Parathyroid adenoma (tissue), 2 donors: ENCODE data around the gene SCGB1A1.

Experiments
- H2AFZ ChIP-seq: fragments of 300-600 bp; sonication (generic); one replicate; pipeline ENCODE4 v1.7.0; 2017; ENCODE audit warnings: antibody characterized with exemption, mild to moderate bottlenecking
- H3K27ac ChIP-seq: fragments of 300-600 bp; sonication (generic); one replicate; pipeline ENCODE4 v1.7.0; 2017
- H3K27me3 ChIP-seq: fragments of 300-600 bp; sonication (generic); one replicate; pipeline ENCODE4 v1.7.0; 2017; ENCODE audit warnings: low read length; ENCODE audit not compliant: control insufficient read depth, insufficient read depth
- H3K36me3 ChIP-seq: fragments of 300-600 bp; sonication (generic); one replicate; pipeline ENCODE4 v1.7.0; 2017; ENCODE audit warnings: low read length; ENCODE audit not compliant: control insufficient read depth, insufficient read depth
- H3K4me1 ChIP-seq: fragments of 300-600 bp; sonication (generic); one replicate; pipeline ENCODE4 v1.7.0; 2017; ENCODE audit warnings: control low read depth
- H3K4me2 ChIP-seq: fragments of 300-600 bp; sonication (generic); one replicate; pipeline ENCODE4 v1.7.0; 2017; ENCODE audit warnings: low read length
- H3K4me3 ChIP-seq: fragments of 300-600 bp; sonication (generic); one replicate; pipeline ENCODE4 v1.7.0; 2017; ENCODE audit warnings: low read depth, low read length
- H3K79me2 ChIP-seq: fragments of 300-600 bp; sonication (generic); one replicate; pipeline ENCODE4 v1.7.0; 2017; ENCODE audit warnings: control low read depth
- H3K9ac ChIP-seq: fragments of 300-600 bp; sonication (generic); one replicate; pipeline ENCODE4 v1.7.0; 2017; ENCODE audit warnings: mild to moderate bottlenecking
- H3K9me3 ChIP-seq: fragments of 300-600 bp; sonication (generic); one replicate; pipeline ENCODE4 v1.7.0; 2017; ENCODE audit warnings: low read length; ENCODE audit not compliant: control insufficient read depth
- TF ChIP-seq, protein P1 (sequence below): fragments of 300-600 bp; sonication (generic); IDR thresholded peaks from one replicate; pipeline ENCODE4 v1.7.0; 2017; ENCODE audit warnings: antibody characterized with exemption, mild to moderate bottlenecking
- donor health status: primary hyperparathyroidism.

The SCGB1A1 gene

DNA sequence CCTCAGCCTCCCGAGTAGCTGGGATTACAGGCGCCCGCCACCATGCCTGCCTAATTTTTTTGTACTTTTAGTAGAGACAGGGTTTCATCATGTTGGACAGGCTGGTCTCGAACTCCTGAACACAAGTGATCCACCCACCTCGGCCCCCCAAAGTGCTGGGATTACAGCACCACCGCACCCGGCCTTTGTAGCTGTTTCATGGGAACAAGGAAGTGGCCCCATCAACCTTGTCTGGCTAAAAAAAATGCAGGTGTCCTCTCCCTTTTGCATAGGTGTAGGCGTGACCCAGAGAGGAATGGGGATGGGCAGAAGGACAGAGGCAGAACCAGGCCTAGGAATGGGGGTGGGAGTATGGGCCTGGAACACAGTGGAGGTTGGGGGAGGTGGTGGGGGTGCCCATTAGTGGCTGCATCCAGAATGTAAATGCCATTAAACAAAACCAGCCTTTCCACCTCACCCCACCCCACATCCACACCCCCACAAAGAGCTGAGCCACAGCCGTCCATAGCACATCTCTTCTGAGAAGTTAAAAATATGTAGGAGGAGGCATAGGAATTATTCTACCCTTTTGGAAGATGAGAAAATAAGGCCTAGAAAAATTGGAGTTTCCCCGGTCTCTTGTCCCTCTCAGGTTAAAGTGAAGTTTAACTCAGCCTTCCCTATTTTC is 22.8 kb upstream of the SCGB1A1 start:
- H3K4me3 ChIP-seq: no peak overlapping the region
- no peaks in the 10 kb centered on the region for H3K9me3 ChIP-seq
- peak overlapping the region; percentile 13 for H3K4me2 ChIP-seq
- peak overlapping the region; percentile 46 for H2AFZ ChIP-seq
- H3K36me3 ChIP-seq: no peaks in the 10 kb centered on the region
- no peaks in the 10 kb centered on the region for H3K79me2 ChIP-seq
- no peak overlapping the region for H3K9ac ChIP-seq
- H3K4me1 ChIP-seq: peaks cover 8% of the 10 kb centered on the region
- TF ChIP-seq, protein P1, sequence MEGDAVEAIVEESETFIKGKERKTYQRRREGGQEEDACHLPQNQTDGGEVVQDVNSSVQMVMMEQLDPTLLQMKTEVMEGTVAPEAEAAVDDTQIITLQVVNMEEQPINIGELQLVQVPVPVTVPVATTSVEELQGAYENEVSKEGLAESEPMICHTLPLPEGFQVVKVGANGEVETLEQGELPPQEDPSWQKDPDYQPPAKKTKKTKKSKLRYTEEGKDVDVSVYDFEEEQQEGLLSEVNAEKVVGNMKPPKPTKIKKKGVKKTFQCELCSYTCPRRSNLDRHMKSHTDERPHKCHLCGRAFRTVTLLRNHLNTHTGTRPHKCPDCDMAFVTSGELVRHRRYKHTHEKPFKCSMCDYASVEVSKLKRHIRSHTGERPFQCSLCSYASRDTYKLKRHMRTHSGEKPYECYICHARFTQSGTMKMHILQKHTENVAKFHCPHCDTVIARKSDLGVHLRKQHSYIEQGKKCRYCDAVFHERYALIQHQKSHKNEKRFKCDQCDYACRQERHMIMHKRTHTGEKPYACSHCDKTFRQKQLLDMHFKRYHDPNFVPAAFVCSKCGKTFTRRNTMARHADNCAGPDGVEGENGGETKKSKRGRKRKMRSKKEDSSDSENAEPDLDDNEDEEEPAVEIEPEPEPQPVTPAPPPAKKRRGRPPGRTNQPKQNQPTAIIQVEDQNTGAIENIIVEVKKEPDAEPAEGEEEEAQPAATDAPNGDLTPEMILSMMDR: no peak
- H3K27ac ChIP-seq: no peak overlapping the region
- H3K27me3 ChIP-seq: no peaks in the 10 kb centered on the region

DNA sequence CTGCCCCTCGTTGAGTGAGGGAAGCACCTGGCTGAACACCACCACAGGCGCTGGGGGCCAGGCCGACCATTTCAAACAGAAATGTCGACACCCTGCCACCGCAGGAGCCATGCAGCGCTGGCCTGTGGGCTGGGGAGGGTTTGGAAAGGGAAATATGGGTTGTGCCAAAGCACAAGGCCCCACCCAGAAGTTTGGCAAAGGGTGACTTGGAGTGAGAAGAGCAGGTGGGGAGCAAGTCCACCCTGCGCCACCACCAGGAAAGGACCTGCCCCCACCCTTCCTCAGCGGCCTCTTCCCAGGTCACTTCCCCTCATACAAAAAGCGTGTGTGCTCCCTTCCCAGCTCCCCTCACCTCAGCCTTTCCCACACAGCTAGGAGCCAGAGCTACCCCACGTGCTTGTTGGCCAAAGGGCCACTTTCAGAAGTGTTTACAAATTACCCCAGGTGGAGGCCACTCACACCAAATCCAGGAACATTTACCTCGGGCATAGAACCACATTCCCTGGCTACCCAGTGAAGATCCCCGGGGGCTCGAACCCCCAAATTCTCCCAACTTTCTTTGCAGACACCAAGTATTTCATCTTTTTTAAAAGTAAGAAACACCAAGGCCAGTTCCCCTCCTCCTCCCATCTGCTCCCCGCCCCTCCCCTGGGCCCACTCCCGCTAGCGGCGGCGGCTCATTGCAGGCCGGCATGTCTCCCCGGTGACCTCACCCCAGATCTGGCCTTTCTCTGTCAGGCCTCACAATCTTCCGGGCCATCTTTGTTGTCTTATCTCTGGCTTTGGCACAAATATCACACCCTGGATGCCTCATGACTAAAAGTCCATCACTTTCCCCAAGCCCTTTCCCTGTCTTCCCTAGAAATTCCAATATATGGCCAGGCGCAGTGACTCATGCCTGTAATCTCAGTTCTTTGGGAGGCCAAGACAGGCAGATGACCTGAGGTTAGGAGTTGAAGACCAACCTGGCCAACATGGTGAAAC is 20.5 kb upstream of the SCGB1A1 start:
- H3K4me3 ChIP-seq: no peak overlapping the region
- no peaks in the 10 kb centered on the region for H3K9me3 ChIP-seq
- no peak overlapping the region for H3K4me2 ChIP-seq
- no peak overlapping the region for H3K27ac ChIP-seq
- TF ChIP-seq, protein P1: no peak
- no peaks in the 10 kb centered on the region for H3K36me3 ChIP-seq
- no peaks in the 10 kb centered on the region for H3K79me2 ChIP-seq
- no peak overlapping the region for H3K9ac ChIP-seq
- H2AFZ ChIP-seq: peak overlapping the region; percentile 33
- H3K27me3 ChIP-seq: no peaks in the 10 kb centered on the region
- H3K4me1 ChIP-seq: peaks cover 8% of the 10 kb centered on the region

DNA sequence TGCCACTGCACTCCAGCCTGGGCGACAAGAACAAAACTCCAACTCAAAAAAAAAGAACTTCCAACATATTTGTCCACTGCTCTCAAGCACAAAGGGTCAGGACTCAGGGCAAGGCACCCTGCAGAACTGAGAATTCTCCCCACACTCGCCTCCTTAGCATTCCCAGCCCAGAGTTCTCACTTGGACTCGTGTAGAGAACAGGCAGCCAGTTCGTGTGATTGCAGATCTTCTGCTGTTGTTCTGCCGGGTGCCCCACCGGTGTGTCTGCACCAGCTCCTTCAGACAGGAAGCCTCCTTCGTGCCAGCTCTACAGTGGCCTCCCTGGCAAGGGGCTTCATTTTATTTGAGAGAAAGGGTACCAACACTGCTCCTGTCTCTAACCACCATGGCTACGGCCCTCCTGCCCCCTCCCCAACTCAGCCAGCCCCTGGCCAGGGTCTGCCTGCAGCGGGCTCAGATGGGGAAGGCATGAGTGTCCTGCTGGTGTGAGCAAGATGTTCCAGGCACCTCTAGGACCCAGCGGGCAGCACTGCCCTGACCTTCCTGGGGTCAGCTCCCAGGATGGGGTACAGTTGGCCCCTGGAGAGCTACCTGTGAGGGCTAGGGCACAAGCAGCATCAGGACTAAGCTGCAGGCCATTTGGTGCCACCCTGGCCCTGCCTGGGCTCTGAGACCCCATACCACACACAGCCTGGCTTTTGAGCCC is 19.5 kb upstream of the SCGB1A1 start:
- no peak overlapping the region for H3K9ac ChIP-seq
- no peaks in the 10 kb centered on the region for H3K27me3 ChIP-seq
- H3K4me1 ChIP-seq: peaks cover 8% of the 10 kb centered on the region
- no peaks in the 10 kb centered on the region for H3K9me3 ChIP-seq
- no peaks in the 10 kb centered on the region for H3K36me3 ChIP-seq
- no peak overlapping the region for H3K4me3 ChIP-seq
- H3K27ac ChIP-seq: no peak overlapping the region
- no peak overlapping the region for H3K4me2 ChIP-seq
- TF ChIP-seq, protein P1: no peak
- H2AFZ ChIP-seq: no peak overlapping the region
- H3K79me2 ChIP-seq: no peaks in the 10 kb centered on the region

DNA sequence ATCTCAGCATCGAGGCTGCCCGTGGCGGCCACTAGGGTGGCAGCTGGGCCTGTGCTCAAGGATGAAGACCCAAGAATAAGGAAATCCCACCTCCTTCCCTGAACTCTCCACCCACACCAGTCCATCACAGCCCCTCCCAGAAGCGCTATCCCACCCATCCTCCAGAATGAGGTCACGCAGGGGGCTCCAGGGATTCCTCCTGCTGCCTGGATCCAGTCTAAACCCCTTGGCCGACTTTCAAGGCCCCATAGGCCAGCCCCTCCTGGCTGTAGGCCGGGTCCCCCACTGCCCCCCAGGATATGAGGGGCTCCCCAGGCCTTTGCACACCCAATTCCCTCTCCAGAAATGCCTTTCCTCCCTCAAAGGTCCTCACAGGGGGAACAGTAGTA is 19.0 kb upstream of the SCGB1A1 start:
- Histone ChIP-seq H3K4me1 (peaks cover 8% of the 10 kb centered on the region), H3K9me3 (no peaks in the 10 kb centered on the region), H3K4me3 (no peak overlapping the region), H3K79me2 (no peaks in the 10 kb centered on the region), H3K4me2 (no peak overlapping the region), H2AFZ (no peak overlapping the region), H3K9ac (no peak overlapping the region), H3K36me3 (no peaks in the 10 kb centered on the region), H3K27me3 (no peaks in the 10 kb centered on the region), H3K27ac (no peak overlapping the region)
- TF ChIP-seq, protein P1: no peak
